ENCODE results near the gene TAF8.

The TAF8 gene

DNA sequence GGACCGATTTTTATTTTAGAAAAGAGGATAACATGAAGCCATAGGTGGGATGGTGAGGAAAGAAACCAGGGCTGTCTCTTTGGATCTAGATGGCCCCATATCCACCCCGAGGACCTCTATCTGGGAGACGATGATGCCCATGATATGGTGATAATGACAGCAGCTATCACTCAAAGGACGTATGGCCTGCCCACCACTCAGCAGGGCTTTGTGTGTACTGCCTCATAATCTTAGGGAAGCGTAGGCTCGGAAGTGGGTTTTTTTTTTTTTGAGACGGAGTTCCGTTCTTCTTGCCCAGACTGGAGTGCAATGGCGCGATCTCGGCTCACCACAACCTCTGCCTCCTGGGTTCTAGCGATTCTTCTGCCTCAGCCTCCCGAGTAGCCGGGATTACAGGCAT is 8.2 kb upstream of the TAF8 start:
- ChIA-PET CTCF (interaction anchor here (0.9 to 8.6 kb wide), 4 partner anchors 13 to 255 kb away, joined by 3 to 37 read pairs (median 4); partner anchors contain the start of gene TOMM6), POLR2A (interaction anchor here (1.2 kb wide), 1 partner anchor 255 kb away, joined by 5 read pairs; the partner anchor contains the start of gene TOMM6)
- DNase-seq (ENCODE audit: extremely low spot score), result no peak

DNA sequence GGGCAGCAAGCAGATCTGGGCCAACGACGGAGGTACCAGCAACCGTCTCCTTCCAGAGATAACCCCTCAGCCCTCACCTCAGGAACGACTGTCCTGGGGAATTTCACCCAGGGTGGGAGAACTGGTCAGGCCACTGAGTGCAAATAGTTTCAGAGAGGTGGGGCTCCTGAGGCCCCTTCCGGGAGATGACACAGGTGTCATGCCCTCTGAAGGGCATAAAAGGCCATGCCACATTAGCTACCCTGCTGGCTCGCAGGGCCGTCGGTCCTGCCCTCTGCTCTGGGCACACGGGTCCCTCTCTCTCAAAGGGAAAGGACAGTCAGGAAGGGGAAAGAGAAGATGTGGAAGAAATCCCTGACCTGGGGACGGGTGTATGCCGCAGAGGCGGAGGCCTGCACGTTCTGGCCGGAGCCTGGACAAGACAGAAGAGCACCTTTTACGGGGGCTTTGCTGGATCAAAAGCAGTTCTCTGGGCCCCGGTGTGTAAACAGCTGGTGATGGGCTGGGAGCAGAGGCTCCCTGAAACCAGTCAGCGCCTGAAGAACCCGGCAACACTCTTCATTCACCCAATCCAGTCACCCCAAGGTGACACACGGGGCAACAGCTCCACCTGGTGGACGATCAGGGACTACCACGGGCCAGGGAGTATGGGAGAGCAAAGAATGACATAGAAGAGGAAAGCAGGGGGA is 6.4 kb upstream of the TAF8 start:
- TF ChIP-seq FOXA1 (IDR thresholded peaks at IDR 0.05), result no peak
- TF ChIP-seq PKNOX1 (IDR thresholded peaks at IDR 0.05), result no peak
- no peak for TF ChIP-seq FOXM1 (IDR thresholded peaks at IDR 0.05; ENCODE audit: borderline replicate concordance)
- TF ChIP-seq TARDBP (IDR thresholded peaks at IDR 0.05), result no peak
- no peak for TF ChIP-seq HDGF (IDR thresholded peaks at IDR 0.05; ENCODE audit: borderline replicate concordance)
- no peak for TF ChIP-seq SUZ12 (IDR thresholded peaks at IDR 0.05)
- no peak for TF ChIP-seq FOXK2 (IDR thresholded peaks at IDR 0.05)
- no peak for TF ChIP-seq ARNT (IDR thresholded peaks at IDR 0.05)
- TF ChIP-seq ZNF384 (IDR thresholded peaks at IDR 0.05), result no peak
- no peak for TF ChIP-seq ELF4 (IDR thresholded peaks at IDR 0.05)
- no peak for TF ChIP-seq L3MBTL2 (conservative IDR thresholded peaks at IDR 0.05)
- no peak for TF ChIP-seq LEF1 (IDR thresholded peaks at IDR 0.05; ENCODE audit: borderline replicate concordance)
- POLR2A ChIA-PET, result interaction anchor here (1.4 to 3.2 kb wide), 3 partner anchors 110 to 257 kb away, joined by 4 to 14 read pairs (median 6); partner anchors contain the start of genes BYSL, MED20 and TOMM6
- DNase-seq (ENCODE audit: extremely low spot score), result peak; percentile 84
- CTCF ChIA-PET, result interaction anchor here (0.7 to 8.6 kb wide), 12 partner anchors 13 to 276 kb away, joined by 3 to 37 read pairs (median 6); partner anchors contain the start of genes BYSL, MED20, PRICKLE4 and TOMM6

More for the DNA sequence above, 8.2 kb upstream of the TAF8 start:
- TF ChIP-seq FOXK2 (IDR thresholded peaks at IDR 0.05) (no peak), ELF4 (IDR thresholded peaks at IDR 0.05) (no peak), PKNOX1 (IDR thresholded peaks at IDR 0.05) (no peak), CTBP1 (IDR thresholded peaks at IDR 0.05; ENCODE audit: borderline replicate concordance) (no peak), ZNF384 (IDR thresholded peaks at IDR 0.05) (no peak), LEF1 (IDR thresholded peaks at IDR 0.05; ENCODE audit: borderline replicate concordance) (no peak), ARNT (IDR thresholded peaks at IDR 0.05) (no peak), FOXM1 (IDR thresholded peaks at IDR 0.05; ENCODE audit: borderline replicate concordance) (no peak), TARDBP (IDR thresholded peaks at IDR 0.05) (no peak), SUZ12 (IDR thresholded peaks at IDR 0.05) (no peak), FOXA1 (IDR thresholded peaks at IDR 0.05) (no peak), HDGF (IDR thresholded peaks at IDR 0.05; ENCODE audit: borderline replicate concordance) (no peak), L3MBTL2 (conservative IDR thresholded peaks at IDR 0.05) (no peak), BHLHE40 (IDR thresholded peaks at IDR 0.05; ENCODE audit: borderline replicate concordance) (no peak), SP1 (IDR thresholded peaks at IDR 0.05) (no peak), NFRKB (IDR thresholded peaks at IDR 0.05) (no peak)

DNA sequence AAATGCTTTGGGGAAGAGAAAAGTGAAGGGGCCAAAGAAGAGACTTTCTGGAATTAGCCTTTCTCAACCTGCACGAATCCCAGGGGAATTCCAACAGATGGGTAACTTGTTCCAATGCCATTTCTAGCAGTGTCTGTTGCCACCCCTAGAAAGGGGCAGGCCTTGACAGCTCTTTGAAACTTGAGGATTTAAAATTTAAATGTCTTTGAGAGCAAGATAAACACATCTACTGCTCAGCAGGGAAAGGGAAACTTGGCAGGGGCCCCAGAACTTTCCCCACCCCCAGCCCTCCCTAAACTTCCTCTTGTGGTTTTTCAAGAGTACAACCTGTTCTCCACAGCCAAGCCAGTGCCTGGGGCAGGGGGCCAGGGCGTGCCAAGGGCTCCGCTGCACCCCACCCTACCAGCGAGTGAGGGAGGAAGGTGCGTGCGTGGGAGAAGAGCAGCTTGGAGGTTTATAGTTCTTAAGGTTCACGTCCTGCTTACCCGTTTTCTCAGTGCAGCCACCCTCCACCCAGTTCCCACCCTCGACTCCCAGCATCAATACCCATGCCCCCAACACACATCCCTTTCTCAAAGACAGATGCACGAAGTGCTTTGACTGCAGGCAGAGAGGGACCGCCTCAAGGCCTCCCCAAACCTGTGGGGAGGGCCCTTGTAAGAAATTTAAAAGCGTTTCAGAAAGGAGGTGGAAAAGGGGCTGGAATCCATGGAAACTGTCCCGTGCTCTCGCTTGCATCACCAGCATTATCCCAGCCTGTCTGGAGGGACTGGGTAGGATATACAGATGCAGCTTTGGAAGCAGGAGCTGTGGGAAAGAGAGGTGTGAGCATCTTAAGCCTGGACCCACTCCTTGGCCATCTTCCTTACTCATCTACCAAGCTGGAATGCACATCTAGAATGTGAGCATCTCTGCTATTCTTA is 4.5 kb upstream of the TAF8 start:
- ChIA-PET POLR2A (interaction anchor here (0.6 to 3.2 kb wide), 4 partner anchors 112 to 259 kb away, joined by 3 to 14 read pairs (median 4); partner anchors contain the start of genes BYSL, MED20 and TOMM6), CTCF (interaction anchor here (0.6 to 8.6 kb wide), 8 partner anchors 18 to 264 kb away, joined by 3 to 37 read pairs (median 8); partner anchors contain the start of genes BYSL, MED20, PRICKLE4 and TOMM6)
- peak; percentile 42 for DNase-seq (ENCODE audit: extremely low spot score)
- no peak for TF ChIP-seq LEF1 (IDR thresholded peaks at IDR 0.05; ENCODE audit: borderline replicate concordance)
- TF ChIP-seq SUZ12 (IDR thresholded peaks at IDR 0.05), result no peak
- TF ChIP-seq ZNF384 (IDR thresholded peaks at IDR 0.05), result no peak
- no peak for TF ChIP-seq ARNT (IDR thresholded peaks at IDR 0.05)
- TF ChIP-seq BHLHE40 (IDR thresholded peaks at IDR 0.05; ENCODE audit: borderline replicate concordance), result no peak
- TF ChIP-seq PKNOX1 (IDR thresholded peaks at IDR 0.05), result no peak
- no peak for TF ChIP-seq ELF4 (IDR thresholded peaks at IDR 0.05)
- TF ChIP-seq FOXA1 (IDR thresholded peaks at IDR 0.05), result no peak
- no peak for TF ChIP-seq NFRKB (IDR thresholded peaks at IDR 0.05)

GRCh38 chr6:42046464-42047212 is 3.7 kb upstream of the TAF8 start:
- TF ChIP-seq FOXK2 (IDR thresholded peaks at IDR 0.05) (no peak), ARNT (IDR thresholded peaks at IDR 0.05) (no peak), ZNF384 (IDR thresholded peaks at IDR 0.05) (no peak), FOXM1 (IDR thresholded peaks at IDR 0.05; ENCODE audit: borderline replicate concordance) (no peak), HDGF (IDR thresholded peaks at IDR 0.05; ENCODE audit: borderline replicate concordance) (no peak), SP1 (IDR thresholded peaks at IDR 0.05) (no peak), BHLHE40 (IDR thresholded peaks at IDR 0.05; ENCODE audit: borderline replicate concordance) (no peak), CTBP1 (IDR thresholded peaks at IDR 0.05; ENCODE audit: borderline replicate concordance) (no peak), NFRKB (IDR thresholded peaks at IDR 0.05) (no peak), PKNOX1 (IDR thresholded peaks at IDR 0.05) (no peak), FOXA1 (IDR thresholded peaks at IDR 0.05) (no peak), TARDBP (IDR thresholded peaks at IDR 0.05) (no peak), SUZ12 (IDR thresholded peaks at IDR 0.05) (no peak), L3MBTL2 (conservative IDR thresholded peaks at IDR 0.05) (no peak)
- ChIA-PET POLR2A (interaction anchor here (1.9 to 3.2 kb wide), 2 partner anchors 126 to 260 kb away, joined by 4 to 14 read pairs; partner anchors contain the start of genes BYSL, MED20 and TOMM6), CTCF (interaction anchor here (8.6 kb wide), 1 partner anchor 260 kb away, joined by 37 read pairs; the partner anchor contains the start of gene TOMM6)
- no peak for DNase-seq (ENCODE audit: extremely low spot score)
